HCT116 (cell line): Measurements from ENCODE around the gene FURIN. TPM values are rescaled to one million over a fixed set of nuclear protein-coding genes. Genes with fewer than 3 reads are reported as not detected.

Source experiments
- ATAC-seq: fragments of 200-7000 bp; cut with Tn5 transposase; 2 replicates; pipeline ENCODE4 v1.9.1; 2020; ENCODE audit warnings: mild to moderate bottlenecking, moderate library complexity
- BruUV-seq: library from RNA; stranded (reverse); fragments of 400-500 nt; replicated peaks from 2 replicates; lab custom pipeline; 2021; lab: Mats Ljungman, UMichigan
- CTCF ChIA-PET: fragments of 300-600 bp; sonication (Branson Sonifier 250); formaldehyde crosslinking; loops from one replicate; lab custom pipeline; 2021; ENCODE audit warnings: antibody characterized with exemption; lab: Charles Lee
- POLR2A ChIA-PET: fragments of 300-600, 350-600 bp; sonication (Branson Sonifier 250); formaldehyde crosslinking; loops from one replicate; lab custom pipeline; 2021; ENCODE audit warnings: antibody characterized with exemption; lab: Charles Lee
- RAD21 ChIA-PET, 2 experiments: fragments of 300-600 bp; sonication (Branson Sonifier 250); formaldehyde crosslinking; loops; one replicate each; lab custom pipeline; 2023; ENCODE audit warnings: low total read pairs in 2 of 2; ENCODE audit not compliant: uncharacterized antibody in 2 of 2, unreplicated experiment in 2 of 2, low non-redundant PET in 1 of 2; lab: Charles Lee
- DNase-seq: peaks from one replicate; pipeline ENCODE4 v3.0.0-alpha.2; 2010; ENCODE audit warnings: low read depth, low spot score
- H2AFZ ChIP-seq: fragments of 200-600 bp; shearing (Covaris generic), sonication (generic); 2 replicates; pipeline ENCODE4 v1.6.1; 2017; ENCODE audit warnings: low read depth, mixed run types, mixed read lengths, antibody characterized with exemption, low read length; ENCODE audit not compliant: poor library complexity, severe bottlenecking
- H3K27ac ChIP-seq: 2 replicates; pipeline ENCODE4 v1.5.1; 2012; ENCODE audit warnings: low read depth, low read length
- H3K27me3 ChIP-seq: fragments of 200-600 bp; sonication (generic); 2 replicates; pipeline ENCODE4 v1.6.1; 2016; ENCODE audit warnings: mixed run types, low read length, mixed read lengths; ENCODE audit not compliant: insufficient read depth
- H3K36me3 ChIP-seq, 2 experiments: fragments of 200-500 bp in 1 of 2; fragments of 200-600 bp in 1 of 2; sonication (Bioruptor generic) in 1 of 2; sonication (generic) in 1 of 2; 2 replicates each; pipeline versions ENCODE4 v1.5.1 to v1.6.1; 2014 to 2016; ENCODE audit warnings: low read length in 2 of 2, inconsistent platforms in 1 of 2, mixed read lengths in 1 of 2, mixed run types in 1 of 2; ENCODE audit not compliant: insufficient read depth in 2 of 2, control insufficient read depth in 1 of 2
- H3K4me1 ChIP-seq, 2 experiments: fragments of 200-600 bp in 1 of 2; sonication (generic) in 1 of 2; 2 replicates each; pipeline versions ENCODE4 v1.5.1 to v1.6.1; 2012 to 2017; ENCODE audit warnings: low read length in 2 of 2, inconsistent platforms in 1 of 2, mild to moderate bottlenecking in 1 of 2, mixed read lengths in 1 of 2, mixed run types in 1 of 2, moderate library complexity in 1 of 2; ENCODE audit not compliant: insufficient read depth in 2 of 2, control insufficient read depth in 1 of 2
- H3K4me2 ChIP-seq: fragments of 200-600 bp; sonication (generic); 2 replicates; pipeline ENCODE4 v1.6.1; 2017; ENCODE audit warnings: mixed run types, low read length, mixed read lengths
- H3K4me3 ChIP-seq, 2 experiments: fragments of 200-600 bp in 1 of 2; sonication (generic) in 1 of 2; replicated peaks in 1 of 2; 2 replicates each; pipeline ENCODE4 v1.5.1; 2011 to 2016; ENCODE audit warnings: low read length in 2 of 2, control low read depth in 1 of 2, low read depth in 1 of 2, mild to moderate bottlenecking in 1 of 2, mixed read lengths in 1 of 2, mixed run types in 1 of 2
- H3K79me2 ChIP-seq: fragments of 200-600 bp; sonication (generic); 2 replicates; pipeline ENCODE4 v1.6.1; 2017; ENCODE audit warnings: mild to moderate bottlenecking, mixed run types, low read length, moderate library complexity, mixed read lengths; ENCODE audit not compliant: insufficient read depth
- H3K9ac ChIP-seq: fragments of 200-600 bp; sonication (generic); 2 replicates; pipeline ENCODE4 v1.6.1; 2016; ENCODE audit warnings: low read length, mixed read lengths
- H3K9me2 ChIP-seq: fragments of 200-600 bp; sonication (generic), shearing (Covaris generic); 2 replicates; pipeline ENCODE4 v1.6.1; 2017; ENCODE audit warnings: mixed run types, mild to moderate bottlenecking, moderate library complexity; ENCODE audit not compliant: insufficient read depth
- H3K9me3 ChIP-seq, 2 experiments: fragments of 200-500 bp in 1 of 2; fragments of 200-600 bp in 1 of 2; sonication (Bioruptor generic) in 1 of 2; sonication (generic) in 1 of 2; 2 replicates each; pipeline ENCODE4 v1.6.1; 2014 to 2017; ENCODE audit warnings: low read length in 2 of 2, mixed read lengths in 2 of 2, inconsistent platforms in 1 of 2, low read depth in 1 of 2, mild to moderate bottlenecking in 1 of 2, mixed run types in 1 of 2, moderate library complexity in 1 of 2; ENCODE audit not compliant: control insufficient read depth in 1 of 2, insufficient read depth in 1 of 2
- H4K20me1 ChIP-seq: fragments of 200-600 bp; sonication (generic), shearing (Covaris generic); 2 replicates; pipeline ENCODE4 v1.6.1; 2017; ENCODE audit warnings: mixed run types, mild to moderate bottlenecking, moderate library complexity; ENCODE audit not compliant: insufficient read depth
- CBX3 ChIP-seq: IDR thresholded peaks from 2 replicates; pipeline ENCODE4 v1.6.1; 2012; ENCODE audit warnings: low read depth
- EGR1 ChIP-seq: IDR thresholded peaks from 2 replicates; pipeline ENCODE4 v1.6.1; 2012; ENCODE audit warnings: low read depth
- ELF1 ChIP-seq: IDR thresholded peaks from 2 replicates; pipeline ENCODE4 v1.6.1; 2012; ENCODE audit warnings: low read depth, borderline replicate concordance
- EZH2 ChIP-seq: fragments of 200-600 bp; sonication (generic); IDR thresholded peaks from 2 replicates; pipeline ENCODE4 v1.6.1; 2017; ENCODE audit warnings: antibody characterized with exemption, mixed run types
- EZH2phosphoT487 ChIP-seq: fragments of 200-600 bp; IDR thresholded peaks from 2 replicates; pipeline ENCODE4 v1.6.1; 2018; ENCODE audit warnings: antibody characterized with exemption, borderline replicate concordance
- FOSL1 ChIP-seq: IDR thresholded peaks from 2 replicates; pipeline ENCODE4 v1.6.1; 2012; ENCODE audit warnings: low read depth
- JUND ChIP-seq: IDR thresholded peaks from 2 replicates; pipeline ENCODE4 v1.6.1; 2012
- POLR2A ChIP-seq: IDR thresholded peaks from 2 replicates; pipeline ENCODE4 v1.7.0; 2011; ENCODE audit warnings: borderline replicate concordance; ENCODE audit not compliant: insufficient read depth, insufficient read length; ENCODE audit errors: extremely low read depth
- POLR2AphosphoS5 ChIP-seq: IDR thresholded peaks from 2 replicates; pipeline ENCODE4 v1.6.1; 2011; ENCODE audit warnings: mild to moderate bottlenecking, low read depth, low read length, moderate library complexity
- RAD21 ChIP-seq: IDR thresholded peaks from 2 replicates; pipeline ENCODE4 v1.6.1; 2012; ENCODE audit warnings: low read depth, mild to moderate bottlenecking
- REST ChIP-seq: IDR thresholded peaks from 2 replicates; pipeline ENCODE4 v1.6.1; 2012; ENCODE audit warnings: low read depth
- SRF ChIP-seq: IDR thresholded peaks from 2 replicates; pipeline ENCODE4 v1.6.1; 2012; ENCODE audit warnings: low read depth
- YY1 ChIP-seq: IDR thresholded peaks from 2 replicates; pipeline ENCODE4 v1.6.1; 2011; ENCODE audit warnings: low read length, low read depth, moderate library complexity, mild to moderate bottlenecking; ENCODE audit not compliant: insufficient replicate concordance; ENCODE audit errors: extremely low read depth
- ZFX ChIP-seq: fragments of 450-650 bp; IDR thresholded peaks from 2 replicates; pipeline ENCODE4 v1.6.1; 2017
- ZNF274 ChIP-seq: fragments of 200-500 bp; sonication (Bioruptor generic); IDR thresholded peaks from 2 replicates; pipeline ENCODE4 v1.6.1; 2014; ENCODE audit warnings: mild to moderate bottlenecking, low read depth, low read length, inconsistent platforms
- intact Hi-C: fragments of 100-400 bp; cut with micrococcal nuclease; formaldehyde crosslinking; loops from 2 replicates; pipeline ENCODE4 v1.10.0; 2022
- total RNA-seq: library from RNA; stranded (reverse); gene quantifications from one replicate; pipeline ENCODE4 v1.2.1, GENCODE V29; 2021; ENCODE audit not compliant: unreplicated experiment
- TF ChIP-seq, protein P1 (sequence below): IDR thresholded peaks from 2 replicates; pipeline ENCODE4 v1.6.1; 2011; ENCODE audit warnings: mild to moderate bottlenecking, low read length, moderate library complexity; ENCODE audit not compliant: insufficient replicate concordance; ENCODE audit errors: extremely low read depth
- TF ChIP-seq, protein P2 (sequence below): IDR thresholded peaks from 2 replicates; pipeline ENCODE4 v1.6.1; 2012

FURIN gene
- total RNA-seq, 1 experiment from 2014 or later = 42.0 TPM

GRCh38 chr15:90918835-90919234 is 50.4 kb downstream of the FURIN start:
- Histone ChIP-seq H3K4me3 (no peak overlapping the region), H3K79me2 (no peaks in the 10 kb centered on the region), H3K27me3 (no peaks in the 10 kb centered on the region), H3K9me2 (no peaks in the 10 kb centered on the region), H3K9ac (no peak overlapping the region), H2AFZ (no peak overlapping the region), H3K4me1 (no peaks in the 10 kb centered on the region), H3K27ac (no peak overlapping the region), H3K9me3 (no peaks in the 10 kb centered on the region), H4K20me1 (no peaks in the 10 kb centered on the region), H3K4me2 (no peak overlapping the region), H3K36me3 (peaks cover under 1 to 4% of the 10 kb centered on the region in 2 experiments; a peak in 3 of 4 replicates)
- ATAC-seq (no peak), DNase-seq (no peak)
- RAD21 ChIA-PET = no interaction called here
- no TSS peak for BruUV-seq
- CTCF ChIA-PET = no interaction called here
- TF ChIP-seq EZH2phosphoT487 (no peak), RAD21 (no peak), FOSL1 (no peak), YY1 (no peak), JUND (no peak), EZH2 (no peak), ELF1 (no peak), ZNF274 (no peak), SRF (no peak), EGR1 (no peak), ZFX (no peak), POLR2A (no peak), CBX3 (no peak), REST (no peak), POLR2AphosphoS5 (no peak)
- TF ChIP-seq, protein P1, sequence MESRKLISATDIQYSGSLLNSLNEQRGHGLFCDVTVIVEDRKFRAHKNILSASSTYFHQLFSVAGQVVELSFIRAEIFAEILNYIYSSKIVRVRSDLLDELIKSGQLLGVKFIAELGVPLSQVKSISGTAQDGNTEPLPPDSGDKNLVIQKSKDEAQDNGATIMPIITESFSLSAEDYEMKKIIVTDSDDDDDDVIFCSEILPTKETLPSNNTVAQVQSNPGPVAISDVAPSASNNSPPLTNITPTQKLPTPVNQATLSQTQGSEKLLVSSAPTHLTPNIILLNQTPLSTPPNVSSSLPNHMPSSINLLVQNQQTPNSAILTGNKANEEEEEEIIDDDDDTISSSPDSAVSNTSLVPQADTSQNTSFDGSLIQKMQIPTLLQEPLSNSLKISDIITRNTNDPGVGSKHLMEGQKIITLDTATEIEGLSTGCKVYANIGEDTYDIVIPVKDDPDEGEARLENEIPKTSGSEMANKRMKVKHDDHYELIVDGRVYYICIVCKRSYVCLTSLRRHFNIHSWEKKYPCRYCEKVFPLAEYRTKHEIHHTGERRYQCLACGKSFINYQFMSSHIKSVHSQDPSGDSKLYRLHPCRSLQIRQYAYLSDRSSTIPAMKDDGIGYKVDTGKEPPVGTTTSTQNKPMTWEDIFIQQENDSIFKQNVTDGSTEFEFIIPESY = no peak
- TF ChIP-seq, protein P2, sequence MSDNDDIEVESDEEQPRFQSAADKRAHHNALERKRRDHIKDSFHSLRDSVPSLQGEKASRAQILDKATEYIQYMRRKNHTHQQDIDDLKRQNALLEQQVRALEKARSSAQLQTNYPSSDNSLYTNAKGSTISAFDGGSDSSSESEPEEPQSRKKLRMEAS = no peak
- POLR2A ChIA-PET = no interaction called here
- intact Hi-C loops = no loop called here
